Measurements from ENCODE around the gene JAKMIP1.

JAKMIP1 gene

DNA sequence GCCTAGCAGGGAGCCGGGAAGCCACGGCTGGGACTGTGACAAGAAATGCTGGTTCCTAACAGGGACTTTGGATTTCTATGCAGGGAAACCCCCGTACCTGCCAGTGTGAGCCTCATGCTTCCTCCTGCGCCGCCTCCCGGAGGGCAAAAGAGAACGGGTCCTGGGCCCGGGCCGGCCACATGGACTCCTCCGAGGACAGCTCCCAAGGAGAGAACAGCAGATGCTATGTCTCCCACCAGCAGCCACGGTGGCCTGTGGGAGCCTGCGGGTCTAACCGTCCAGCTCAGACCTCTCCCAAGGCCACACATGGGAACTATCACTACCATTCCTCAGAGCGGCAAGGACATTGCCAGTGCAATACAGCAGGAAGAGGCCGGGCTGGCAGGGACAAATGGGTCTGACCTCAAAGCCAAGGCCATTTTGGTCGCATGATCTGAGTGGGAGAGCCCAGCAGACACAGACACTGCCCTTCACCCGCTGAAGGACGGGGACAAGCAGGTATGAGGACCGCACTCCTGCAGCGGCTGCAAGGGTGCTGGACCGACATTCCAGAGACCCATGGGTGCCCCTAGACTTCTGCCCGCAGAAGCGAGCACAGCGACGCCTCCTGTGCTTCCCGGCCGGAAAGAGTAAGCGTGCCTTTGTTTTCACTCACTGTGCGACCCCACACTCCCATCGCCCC, 177.6 kb downstream of the JAKMIP1 start:
- Histone ChIP-seq H3K9me3 (ENCODE audit: insufficient read depth, low read depth, low read length) (no peaks in the 10 kb centered on the region), H3K36me3 (ENCODE audit: insufficient read depth, low read length) (no peaks in the 10 kb centered on the region), H4K20me1 (ENCODE audit: insufficient read depth, low read length, poor library complexity, severe bottlenecking) (no peaks in the 10 kb centered on the region), H3K4me1 (ENCODE audit: insufficient read depth, low read length, poor library complexity, severe bottlenecking) (no peaks in the 10 kb centered on the region), H3K27me3 (ENCODE audit: insufficient read depth, low read length, poor library complexity, severe bottlenecking) (no peaks in the 10 kb centered on the region), H3K9me2 (replicated peaks; ENCODE audit: low read depth, low read length) (no peaks in the 10 kb centered on the region), H2AFZ (ENCODE audit: low read length) (no peak overlapping the region), H3F3A (ENCODE audit: low read depth) (no peaks in the 10 kb centered on the region), H3K9ac (ENCODE audit: low read depth, low read length, poor library complexity, severe bottlenecking) (no peak overlapping the region), H3K4me2 (ENCODE audit: low read depth, low read length, poor library complexity, severe bottlenecking) (no peak overlapping the region), H3K4me3 (ENCODE audit: low read length, poor library complexity, severe bottlenecking) (no peak overlapping the region), H3K79me2 (ENCODE audit: insufficient read depth, low read length) (no peaks in the 10 kb centered on the region)
- no peak for TF ChIP-seq EZH2phosphoT487 (IDR thresholded peaks at IDR 0.05; ENCODE audit: borderline replicate concordance)
- TF ChIP-seq, protein P1, sequence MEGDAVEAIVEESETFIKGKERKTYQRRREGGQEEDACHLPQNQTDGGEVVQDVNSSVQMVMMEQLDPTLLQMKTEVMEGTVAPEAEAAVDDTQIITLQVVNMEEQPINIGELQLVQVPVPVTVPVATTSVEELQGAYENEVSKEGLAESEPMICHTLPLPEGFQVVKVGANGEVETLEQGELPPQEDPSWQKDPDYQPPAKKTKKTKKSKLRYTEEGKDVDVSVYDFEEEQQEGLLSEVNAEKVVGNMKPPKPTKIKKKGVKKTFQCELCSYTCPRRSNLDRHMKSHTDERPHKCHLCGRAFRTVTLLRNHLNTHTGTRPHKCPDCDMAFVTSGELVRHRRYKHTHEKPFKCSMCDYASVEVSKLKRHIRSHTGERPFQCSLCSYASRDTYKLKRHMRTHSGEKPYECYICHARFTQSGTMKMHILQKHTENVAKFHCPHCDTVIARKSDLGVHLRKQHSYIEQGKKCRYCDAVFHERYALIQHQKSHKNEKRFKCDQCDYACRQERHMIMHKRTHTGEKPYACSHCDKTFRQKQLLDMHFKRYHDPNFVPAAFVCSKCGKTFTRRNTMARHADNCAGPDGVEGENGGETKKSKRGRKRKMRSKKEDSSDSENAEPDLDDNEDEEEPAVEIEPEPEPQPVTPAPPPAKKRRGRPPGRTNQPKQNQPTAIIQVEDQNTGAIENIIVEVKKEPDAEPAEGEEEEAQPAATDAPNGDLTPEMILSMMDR (conservative IDR thresholded peaks at IDR 0.05; ENCODE audit: low read length): no peak

DNA sequence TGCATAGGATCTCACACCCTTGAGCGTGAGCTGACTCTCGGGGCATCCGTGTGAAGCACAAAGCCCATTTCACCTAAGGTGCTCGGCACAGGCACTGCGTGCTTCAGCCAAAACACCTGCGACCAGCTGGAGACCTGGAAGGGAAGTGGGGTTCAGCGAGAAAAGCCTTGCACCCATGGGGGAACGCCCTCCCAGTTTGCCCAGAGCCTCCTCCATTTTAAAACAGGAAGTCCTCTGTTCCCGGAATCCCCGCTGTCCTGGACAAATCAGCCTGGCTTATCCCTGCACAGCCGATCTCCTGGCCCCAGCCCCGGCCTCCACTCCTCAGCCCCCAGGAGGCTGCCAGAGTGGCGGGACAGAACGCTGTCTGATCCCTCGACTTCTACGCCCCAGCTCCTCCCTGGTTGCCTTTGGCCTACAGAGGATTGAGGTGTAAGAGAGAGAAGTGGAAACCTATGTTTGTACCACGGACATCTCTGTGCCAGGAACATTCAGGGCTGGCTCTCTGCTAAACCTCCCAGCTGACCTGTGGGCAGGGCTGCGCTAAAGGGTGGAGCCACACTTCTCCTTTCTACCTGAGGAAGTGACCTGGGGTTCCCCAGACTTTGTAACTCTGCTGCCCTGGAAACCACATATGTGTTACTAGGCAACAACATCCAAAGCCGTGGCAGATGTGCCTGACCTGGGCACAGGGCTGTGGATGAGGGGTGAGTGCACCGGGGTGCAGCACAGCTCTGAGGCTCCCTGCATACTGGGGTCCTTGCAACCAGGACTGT, 178.3 kb downstream of the JAKMIP1 start:
- H3K4me3 ChIP-seq (ENCODE audit: low read length, poor library complexity, severe bottlenecking): no peak overlapping the region
- no peak overlapping the region for H3K4me2 ChIP-seq (ENCODE audit: low read depth, low read length, poor library complexity, severe bottlenecking)
- TF ChIP-seq, protein P1 (conservative IDR thresholded peaks at IDR 0.05; ENCODE audit: low read length): no peak
- TF ChIP-seq EZH2phosphoT487 (IDR thresholded peaks at IDR 0.05; ENCODE audit: borderline replicate concordance): no peak
- H3K9me3 ChIP-seq (ENCODE audit: insufficient read depth, low read depth, low read length): no peaks in the 10 kb centered on the region
- H3K4me1 ChIP-seq (ENCODE audit: insufficient read depth, low read length, poor library complexity, severe bottlenecking): no peaks in the 10 kb centered on the region
- H2AFZ ChIP-seq (ENCODE audit: low read length): no peak overlapping the region
- H3K9me2 ChIP-seq (replicated peaks; ENCODE audit: low read depth, low read length): no peaks in the 10 kb centered on the region
- H3F3A ChIP-seq (ENCODE audit: low read depth): no peaks in the 10 kb centered on the region
- H3K36me3 ChIP-seq (ENCODE audit: insufficient read depth, low read length): no peaks in the 10 kb centered on the region
- H3K27me3 ChIP-seq (ENCODE audit: insufficient read depth, low read length, poor library complexity, severe bottlenecking): no peaks in the 10 kb centered on the region
- H3K79me2 ChIP-seq (ENCODE audit: insufficient read depth, low read length): no peaks in the 10 kb centered on the region
- no peaks in the 10 kb centered on the region for H4K20me1 ChIP-seq (ENCODE audit: insufficient read depth, low read length, poor library complexity, severe bottlenecking)
- no peak overlapping the region for H3K9ac ChIP-seq (ENCODE audit: low read depth, low read length, poor library complexity, severe bottlenecking)

DNA sequence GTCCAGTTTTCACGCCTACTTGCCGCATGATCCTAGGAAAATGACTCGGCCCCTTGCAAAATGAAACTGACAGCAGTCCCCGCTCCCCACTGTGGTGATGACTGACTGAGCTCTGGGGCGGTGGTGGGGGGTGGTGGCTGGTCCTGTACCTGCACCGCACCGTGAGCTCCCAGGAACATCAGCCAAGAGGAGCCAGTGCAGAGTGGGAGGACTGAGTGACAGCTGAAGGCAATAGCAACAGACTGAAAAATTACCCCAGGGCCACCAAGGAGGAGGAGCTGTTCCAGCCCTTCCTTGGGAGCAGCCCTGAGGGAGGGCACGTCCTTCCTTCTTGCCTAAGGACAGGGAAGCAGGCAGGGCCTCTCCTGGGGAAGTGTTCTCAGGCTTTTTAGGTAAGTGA, 179.7 kb downstream of the JAKMIP1 start:
- TF ChIP-seq, protein P1 (conservative IDR thresholded peaks at IDR 0.05; ENCODE audit: low read length): no peak
- no peak for TF ChIP-seq EZH2phosphoT487 (IDR thresholded peaks at IDR 0.05; ENCODE audit: borderline replicate concordance)
- Histone ChIP-seq H3K9me2 (replicated peaks; ENCODE audit: low read depth, low read length) (no peaks in the 10 kb centered on the region), H2AFZ (ENCODE audit: low read length) (no peak overlapping the region), H3K4me3 (ENCODE audit: low read length, poor library complexity, severe bottlenecking) (no peak overlapping the region), H3K9me3 (ENCODE audit: insufficient read depth, low read depth, low read length) (no peaks in the 10 kb centered on the region), H3F3A (ENCODE audit: low read depth) (no peaks in the 10 kb centered on the region), H3K4me2 (ENCODE audit: low read depth, low read length, poor library complexity, severe bottlenecking) (no peak overlapping the region), H3K36me3 (ENCODE audit: insufficient read depth, low read length) (no peaks in the 10 kb centered on the region), H4K20me1 (ENCODE audit: insufficient read depth, low read length, poor library complexity, severe bottlenecking) (no peaks in the 10 kb centered on the region), H3K79me2 (ENCODE audit: insufficient read depth, low read length) (no peaks in the 10 kb centered on the region), H3K27me3 (ENCODE audit: insufficient read depth, low read length, poor library complexity, severe bottlenecking) (no peaks in the 10 kb centered on the region), H3K9ac (ENCODE audit: low read depth, low read length, poor library complexity, severe bottlenecking) (no peak overlapping the region), H3K4me1 (ENCODE audit: insufficient read depth, low read length, poor library complexity, severe bottlenecking) (no peaks in the 10 kb centered on the region)

All from Loucy (cell line).